Smooth muscle cell (in vitro differentiated cells): ENCODE data around the gene PBX2. TPM values are rescaled to one million over a fixed set of nuclear protein-coding genes. Genes with fewer than 3 reads are reported as not detected.
"Not testable (repeated sequence)": the region's sequence is repeated elsewhere in the genome, so short reads cannot be mapped to it uniquely, and the experiment has no call there.

ENCODE experiments used
- DNase-seq: peaks from one replicate; lab custom pipeline; 2025; ENCODE audit not compliant: unreplicated experiment; lab: John Stamatoyannopoulos, UW
- H2AFZ ChIP-seq: fragments of 200-600 bp; sonication (generic); 2 replicates; pipeline ENCODE4 v1.6.0; 2016; ENCODE audit warnings: antibody characterized with exemption, low read depth, mild to moderate bottlenecking
- H3F3A ChIP-seq: fragments of 200-600 bp; sonication (generic); 2 replicates; pipeline ENCODE4 v1.6.0; 2017; ENCODE audit warnings: antibody characterized with exemption, low read depth
- H3K27ac ChIP-seq: fragments of 200-600 bp; sonication (generic); 2 replicates; pipeline ENCODE4 v1.5.1; 2016; ENCODE audit warnings: low read depth, mild to moderate bottlenecking
- H3K27me3 ChIP-seq: fragments of 200-600 bp; sonication (generic); 2 replicates; pipeline ENCODE4 v1.6.1; 2016; ENCODE audit warnings: low read depth, mild to moderate bottlenecking
- H3K36me3 ChIP-seq: fragments of 200-600 bp; sonication (generic); 2 replicates; pipeline ENCODE4 v1.5.1; 2016; ENCODE audit warnings: low read depth
- H3K4me1 ChIP-seq: fragments of 200-600 bp; sonication (generic); 2 replicates; pipeline ENCODE4 v1.5.1; 2016; ENCODE audit warnings: low read depth
- H3K4me2 ChIP-seq: fragments of 200-600 bp; sonication (generic); 2 replicates; pipeline ENCODE4 v1.6.0; 2016; ENCODE audit warnings: mild to moderate bottlenecking
- H3K4me3 ChIP-seq: fragments of 200-600 bp; sonication (generic); 2 replicates; pipeline ENCODE4 v1.5.1; 2016; ENCODE audit warnings: mild to moderate bottlenecking
- H3K79me2 ChIP-seq: fragments of 200-600 bp; sonication (generic); 2 replicates; pipeline ENCODE4 v1.6.0; 2016; ENCODE audit warnings: low read depth, mild to moderate bottlenecking
- H3K9ac ChIP-seq: fragments of 200-600 bp; sonication (generic); 2 replicates; pipeline ENCODE4 v1.6.0; 2016; ENCODE audit warnings: low read depth
- H3K9me3 ChIP-seq: fragments of 200-600 bp; sonication (generic); replicated peaks from 2 replicates; pipeline ENCODE4 v1.5.1; 2016; ENCODE audit warnings: low read depth
- H4K20me1 ChIP-seq: fragments of 200-600 bp; sonication (generic); 2 replicates; pipeline ENCODE4 v1.6.0; 2016; ENCODE audit warnings: low read depth
- whole genome bisulfite sequencing: methylation state at CpG from one replicate; pipeline ENCODE4 v1.1.7; 2016; ENCODE audit warnings: low lambda C conversion rate; 5-methylcytosine and 5-hydroxymethylcytosine counted together
- polyA plus RNA-seq: library from polyadenylated mRNA; unstranded; fragments of >200 nt; fragmentation: Nextera tagmentation; extraction: Ambion mirVana; gene quantifications from 2 replicates; pipeline ENCODE4 v1.2.1, GENCODE V29; 2016
- total RNA-seq: library from RNA; depleted of rRNA; stranded (reverse); fragments of >200 nt; gene quantifications from 2 replicates; pipeline ENCODE4 v1.2.3, GENCODE V29; 2014
- TF ChIP-seq, protein P1 (sequence below): fragments of 200-600 bp; sonication (generic); IDR thresholded peaks from 2 replicates; pipeline ENCODE4 v1.5.1; 2017; ENCODE audit warnings: borderline replicate concordance, mild to moderate bottlenecking, antibody characterized with exemption; ENCODE audit not compliant: insufficient read depth, poor library complexity, severe bottlenecking

The PBX2 gene
- total and polyA plus RNA-seq, 2 experiments from 2014 or later, result 14.0 to 43.6 TPM

DNA sequence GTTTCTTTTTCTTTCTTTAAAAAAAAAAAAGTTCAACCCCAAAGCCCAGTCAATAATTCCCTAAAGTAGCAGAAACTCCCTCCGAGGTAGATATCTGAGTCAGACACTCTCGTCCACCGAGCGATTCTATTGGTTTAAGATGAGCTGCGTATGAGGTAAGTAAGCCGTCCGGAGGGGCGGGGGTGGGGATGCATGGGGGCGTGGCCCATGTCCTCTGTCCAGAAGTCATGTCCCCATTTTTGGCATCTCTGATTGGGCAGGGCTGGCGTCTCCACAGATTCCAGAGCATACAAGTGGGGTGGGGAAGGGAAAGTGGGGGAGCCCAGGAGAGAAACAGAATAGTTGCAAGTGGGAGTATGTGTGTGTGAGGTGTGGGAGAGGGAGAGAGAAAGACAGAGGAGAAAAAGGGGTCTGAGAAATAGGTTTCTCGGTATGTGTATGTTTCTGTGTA is 4.3 kb downstream of the PBX2 start:
- H3K27me3 ChIP-seq, H3K36me3 ChIP-seq, H3K9me3 ChIP-seq, H4K20me1 ChIP-seq, H2AFZ ChIP-seq, H3K9ac ChIP-seq: not testable (repeated sequence)
- peaks cover 18% of the 10 kb centered on the region for H3K4me1 ChIP-seq
- H3F3A ChIP-seq, result peaks cover 19% of the 10 kb centered on the region
- DNase-seq, result peak; percentile 34
- peak overlapping the region; percentile 26 for H3K4me3 ChIP-seq
- peak overlapping the region; percentile 82 for H3K27ac ChIP-seq
- 21% methylated on average over 11 of the region's 11 CpGs for WGBS
- H3K4me2 ChIP-seq, result peak overlapping the region; percentile 65
- H3K79me2 ChIP-seq, result peaks cover 17% of the 10 kb centered on the region

DNA sequence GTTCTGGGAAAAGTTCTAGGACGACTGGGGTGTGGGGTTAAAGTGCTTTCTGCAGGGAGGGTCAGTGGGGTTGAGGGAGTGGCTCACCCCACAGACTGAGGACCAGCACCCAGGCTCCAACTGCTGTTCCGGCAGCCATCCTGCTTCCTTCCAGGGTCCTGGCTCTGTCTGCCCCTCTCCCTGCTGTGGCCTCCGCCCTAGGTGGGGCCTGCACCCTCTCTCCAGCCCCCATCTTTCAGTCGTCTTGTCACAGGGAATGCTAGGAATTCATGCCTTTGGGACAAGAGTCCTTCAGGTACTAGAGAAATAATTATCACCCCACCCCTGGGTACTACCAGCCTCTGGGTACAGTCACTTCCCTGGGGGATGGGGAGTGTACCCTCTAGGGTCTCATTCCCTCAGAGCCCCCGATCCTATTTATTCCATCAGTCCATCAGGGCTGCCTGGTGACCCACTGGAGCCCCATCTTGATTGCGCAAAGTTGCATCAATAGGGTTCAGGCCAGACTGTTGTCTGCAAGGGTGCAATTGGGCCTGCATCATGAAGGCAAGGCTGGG is 5.8 kb downstream of the PBX2 start, which contains the start of gene AGER:
Gene AGER, minus strand, starts transcription at position 170 of the 557 bp plus-strand sequence. Its CDS starts 31 bp downstream, at position 139.
- Histone ChIP-seq H2AFZ (no peak within 1 kb of the TSS), H4K20me1 (no peaks in the 10 kb centered on the region), H3K36me3 (no peaks in the 10 kb centered on the region), H3K4me1 (peaks cover 14% of the 10 kb centered on the region), H3K4me2 (no peak within 1 kb of the TSS), H3K79me2 (peaks cover 15% of the 10 kb centered on the region), H3F3A (peaks cover 19% of the 10 kb centered on the region), H3K27me3 (no peaks in the 10 kb centered on the region), H3K9me3 (no peaks in the 10 kb centered on the region), H3K9ac (no peak within 1 kb of the TSS), H3K4me3 (no peak within 1 kb of the TSS), H3K27ac (peak within 1 kb of the TSS; percentile 82)
- 87% methylated on average over 6 of the region's 6 CpGs for WGBS
- no peak for DNase-seq
- TF ChIP-seq, protein P1, sequence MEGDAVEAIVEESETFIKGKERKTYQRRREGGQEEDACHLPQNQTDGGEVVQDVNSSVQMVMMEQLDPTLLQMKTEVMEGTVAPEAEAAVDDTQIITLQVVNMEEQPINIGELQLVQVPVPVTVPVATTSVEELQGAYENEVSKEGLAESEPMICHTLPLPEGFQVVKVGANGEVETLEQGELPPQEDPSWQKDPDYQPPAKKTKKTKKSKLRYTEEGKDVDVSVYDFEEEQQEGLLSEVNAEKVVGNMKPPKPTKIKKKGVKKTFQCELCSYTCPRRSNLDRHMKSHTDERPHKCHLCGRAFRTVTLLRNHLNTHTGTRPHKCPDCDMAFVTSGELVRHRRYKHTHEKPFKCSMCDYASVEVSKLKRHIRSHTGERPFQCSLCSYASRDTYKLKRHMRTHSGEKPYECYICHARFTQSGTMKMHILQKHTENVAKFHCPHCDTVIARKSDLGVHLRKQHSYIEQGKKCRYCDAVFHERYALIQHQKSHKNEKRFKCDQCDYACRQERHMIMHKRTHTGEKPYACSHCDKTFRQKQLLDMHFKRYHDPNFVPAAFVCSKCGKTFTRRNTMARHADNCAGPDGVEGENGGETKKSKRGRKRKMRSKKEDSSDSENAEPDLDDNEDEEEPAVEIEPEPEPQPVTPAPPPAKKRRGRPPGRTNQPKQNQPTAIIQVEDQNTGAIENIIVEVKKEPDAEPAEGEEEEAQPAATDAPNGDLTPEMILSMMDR, result no peak

DNA sequence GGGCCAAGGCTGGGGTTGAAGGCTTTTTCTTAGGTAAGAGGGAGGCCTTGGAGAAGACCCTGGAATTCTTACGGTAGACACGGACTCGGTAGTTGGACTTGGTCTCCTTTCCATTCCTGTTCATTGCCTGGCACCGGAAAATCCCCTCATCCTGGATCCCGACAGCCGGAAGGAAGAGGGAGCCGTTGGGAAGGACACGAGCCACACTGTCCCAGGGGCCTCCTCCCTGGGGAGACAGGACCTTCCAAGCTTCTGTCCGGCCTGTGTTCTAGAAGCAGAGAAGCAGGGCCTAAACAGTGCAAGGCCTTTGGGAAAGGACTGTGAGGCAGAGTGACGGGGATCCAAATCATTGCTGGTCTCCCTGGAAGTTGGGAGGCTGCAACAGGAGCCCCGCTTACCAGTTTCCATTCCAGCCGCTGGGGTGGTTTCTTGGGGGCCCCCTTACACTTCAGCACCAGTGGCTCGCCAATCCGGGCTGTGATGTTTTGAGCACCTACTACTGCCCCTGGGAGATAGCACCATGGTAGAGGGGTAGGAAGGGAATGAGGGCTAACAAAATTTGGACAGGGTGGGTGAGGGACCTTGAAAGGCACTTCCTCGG is 6.4 kb downstream of the PBX2 start:
- no peaks in the 10 kb centered on the region for H3K27me3 ChIP-seq
- H3K9ac ChIP-seq, result no peak overlapping the region
- no peak overlapping the region for H3K27ac ChIP-seq
- H3K4me1 ChIP-seq, result peaks cover 9% of the 10 kb centered on the region
- peaks cover 19% of the 10 kb centered on the region for H3F3A ChIP-seq
- DNase-seq, result no peak
- H3K4me3 ChIP-seq, result no peak overlapping the region
- 94% methylated on average over 15 of the region's 15 CpGs for WGBS
- H4K20me1 ChIP-seq, result no peaks in the 10 kb centered on the region
- H2AFZ ChIP-seq, result no peak overlapping the region
- no peaks in the 10 kb centered on the region for H3K36me3 ChIP-seq
- peaks cover 15% of the 10 kb centered on the region for H3K79me2 ChIP-seq
- TF ChIP-seq, protein P1, result no peak
- H3K9me3 ChIP-seq, result no peaks in the 10 kb centered on the region
- no peak overlapping the region for H3K4me2 ChIP-seq

DNA sequence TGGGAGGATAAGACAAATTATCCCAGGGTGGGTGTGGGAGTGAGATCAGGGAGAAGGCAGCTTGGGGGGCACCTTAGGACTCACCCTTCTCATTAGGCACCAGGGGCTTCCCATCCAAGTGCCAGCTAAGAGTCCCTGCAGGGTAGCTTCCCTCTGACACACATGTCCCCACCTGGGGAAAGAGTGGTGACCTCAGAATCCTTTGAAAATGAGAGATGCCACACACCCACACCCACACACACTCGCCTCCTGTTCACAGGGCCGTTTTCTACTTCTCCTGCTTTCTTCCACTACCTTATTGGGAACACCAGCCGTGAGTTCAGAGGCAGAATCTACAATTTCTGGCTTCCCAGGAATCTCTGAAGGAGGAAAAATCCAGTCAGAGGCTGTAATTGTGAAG is 7.0 kb downstream of the PBX2 start:
- H3K27ac ChIP-seq, result no peak overlapping the region
- H3K36me3 ChIP-seq, result no peaks in the 10 kb centered on the region

More for the DNA sequence above, 7.0 kb downstream of the PBX2 start:
- no peak for DNase-seq
- no peaks in the 10 kb centered on the region for H3K9me3 ChIP-seq
- H3F3A ChIP-seq, result peaks cover 19% of the 10 kb centered on the region
- no peak overlapping the region for H3K4me3 ChIP-seq
- H3K79me2 ChIP-seq, result peaks cover 11% of the 10 kb centered on the region
- no peaks in the 10 kb centered on the region for H4K20me1 ChIP-seq
- TF ChIP-seq, protein P1, result no peak
- peaks cover 3% of the 10 kb centered on the region for H3K4me1 ChIP-seq
- no peaks in the 10 kb centered on the region for H3K27me3 ChIP-seq
- H3K9ac ChIP-seq, result no peak overlapping the region
- 89% methylated on average over 3 of the region's 3 CpGs for WGBS
- H2AFZ ChIP-seq, result no peak overlapping the region
- no peak overlapping the region for H3K4me2 ChIP-seq
